Common myeloid progenitor, CD34-positive (primary cell): ENCODE data around the gene MT1B.

Experiments used
- CTCF ChIA-PET: fragments of 350-600 bp; sonication (Branson Sonifier 250); formaldehyde crosslinking; loops from one replicate; lab custom pipeline; 2021; ENCODE audit warnings: antibody characterized with exemption; lab: Charles Lee
- POLR2A ChIA-PET: fragments of 350-600 bp; sonication (Branson Sonifier 250); formaldehyde crosslinking; loops from one replicate; lab custom pipeline; 2021; ENCODE audit warnings: antibody characterized with exemption; lab: Charles Lee
- DNase-seq, 3 donors: peaks; one replicate each; pipeline versions ENCODE4 v3.0.0 to v3.0.0-alpha.2; 2013
- H3K27ac ChIP-seq, 2 experiments: 1 replicate in 1 of 2; 2 replicates in 1 of 2; pipeline ENCODE4 v1.7.0; 2013; ENCODE audit warnings: inconsistent platforms in 2 of 2, low read length in 2 of 2, mild to moderate bottlenecking in 2 of 2, low read depth in 1 of 2, moderate library complexity in 1 of 2; ENCODE audit not compliant: severe bottlenecking in 2 of 2, insufficient read depth in 1 of 2, poor library complexity in 1 of 2
- H3K27me3 ChIP-seq, 5 experiments: replicated peaks in 2 of 5; 1 replicate in 3 of 5; 2 replicates in 2 of 5; pipeline versions ENCODE4 v1.6.1 to v1.7.0; 2013; ENCODE audit warnings: low read length in 4 of 5, mild to moderate bottlenecking in 2 of 5, moderate library complexity in 2 of 5, inconsistent platforms in 1 of 5; ENCODE audit not compliant: insufficient read depth in 5 of 5, control insufficient read depth in 4 of 5
- H3K36me3 ChIP-seq, 4 experiments: 1 replicate in 2 of 4; 2 replicates in 2 of 4; pipeline versions ENCODE4 v1.6.1 to v1.7.0; 2013; ENCODE audit warnings: low read length in 3 of 4, control low read depth in 1 of 4, mild to moderate bottlenecking in 1 of 4; ENCODE audit not compliant: control insufficient read depth in 4 of 4, insufficient read depth in 4 of 4
- H3K4me1 ChIP-seq, 4 experiments: 1 replicate in 3 of 4; 2 replicates in 1 of 4; pipeline versions ENCODE4 v1.6.1 to v1.7.1; 2013; ENCODE audit warnings: low read length in 3 of 4, mild to moderate bottlenecking in 3 of 4, control low read depth in 1 of 4, inconsistent platforms in 1 of 4, moderate library complexity in 1 of 4; ENCODE audit not compliant: control insufficient read depth in 4 of 4, insufficient read depth in 4 of 4; ENCODE audit errors: control extremely low read depth in 1 of 4
- H3K4me3 ChIP-seq, 7 experiments: 1 replicate in 4 of 7; 2 replicates in 3 of 7; pipeline versions ENCODE4 v1.5.1 to v1.7.0; 2013; ENCODE audit warnings: mild to moderate bottlenecking in 7 of 7, low read length in 6 of 7, moderate library complexity in 6 of 7, inconsistent platforms in 2 of 7, low read depth in 2 of 7, control low read depth in 1 of 7; ENCODE audit not compliant: insufficient read depth in 4 of 7, control insufficient read depth in 1 of 7; ENCODE audit errors: extremely low read depth in 1 of 7
- H3K9me3 ChIP-seq, 5 experiments: 1 replicate in 4 of 5; 2 replicates in 1 of 5; pipeline versions ENCODE4 v1.6.1 to v1.7.1; 2013; ENCODE audit warnings: low read length in 4 of 5, mild to moderate bottlenecking in 2 of 5, inconsistent platforms in 1 of 5, low read depth in 1 of 5, moderate library complexity in 1 of 5; ENCODE audit not compliant: control insufficient read depth in 4 of 5, insufficient read depth in 2 of 5; ENCODE audit errors: control extremely low read depth in 1 of 5
- WGBS: methylation state at CpG from one replicate; pipeline ENCODE4 v1.1.5; 2013; ENCODE audit not compliant: insufficient coverage; 5-methylcytosine and 5-hydroxymethylcytosine counted together

Gene MT1B

GRCh38 chr16:56610609-56611111, 41.0 kb upstream of the MT1B start:
- 100% methylated on average over 2 of the region's 2 CpGs for WGBS

GRCh38 chr16:56611281-56611833, 40.3 kb upstream of the MT1B start:
- H3K27ac ChIP-seq, result no peak overlapping the region
- DNase-seq, result no peak
- no peak overlapping the region for H3K4me3 ChIP-seq
- H3K36me3 ChIP-seq, result no peaks in the 10 kb centered on the region
- peaks cover under 1 to 7% (median 2%) of the 10 kb centered on the region in 5 experiments for H3K27me3 ChIP-seq
- WGBS, result 100% methylated on average over 2 of the region's 2 CpGs
- H3K4me1 ChIP-seq, result peaks cover 7 to 36% (median 33%) of the 10 kb centered on the region in 4 experiments
- ChIA-PET POLR2A (no interaction called here), CTCF (interaction anchor here (1.0 to 3.4 kb wide), 5 partner anchors 9 to 19 kb away, joined by 3 to 18 read pairs (median 4); no protein-coding TSS in a partner anchor)
- H3K9me3 ChIP-seq, result no peaks in the 10 kb centered on the region

More at GRCh38 chr16:56610609-56611111, 41.0 kb upstream of the MT1B start:
- H3K27me3 ChIP-seq, result peaks cover 0 to 4% (median 0%) of the 10 kb centered on the region in 5 experiments
- POLR2A ChIA-PET, result no interaction called here
- CTCF ChIA-PET, result interaction anchor here (1.0 to 3.4 kb wide), 4 partner anchors 10 to 13 kb away, joined by 3 to 18 read pairs (median 4); no protein-coding TSS in a partner anchor
- peaks cover 7 to 36% (median 33%) of the 10 kb centered on the region in 4 experiments for H3K4me1 ChIP-seq
- no peak overlapping the region for H3K27ac ChIP-seq
- H3K36me3 ChIP-seq, result no peaks in the 10 kb centered on the region
- no peaks in the 10 kb centered on the region for H3K9me3 ChIP-seq
- no peak for DNase-seq
- H3K4me3 ChIP-seq, result peak overlapping the region in 1 of 7 experiments; percentile 84

- Histone ChIP-seq H3K27me3 (peaks cover 2 to 26% (median 24%) of the 10 kb centered on the region in 5 experiments), H3K27ac (no peak overlapping the region), H3K4me3 (no peak overlapping the region), H3K4me1 (peaks cover 5 to 29% (median 25%) of the 10 kb centered on the region in 4 experiments), H3K9me3 (no peaks in the 10 kb centered on the region), H3K36me3 (no peaks in the 10 kb centered on the region)
- CTCF ChIA-PET, result interaction anchor here (1.0 to 1.4 kb wide), 4 partner anchors 9 to 37 kb away, joined by 3 to 6 read pairs (median 4); no protein-coding TSS in a partner anchor
- POLR2A ChIA-PET, result no interaction called here
- no peak for DNase-seq
Observed at GRCh38 chr16:56613706-56614105, 38.0 kb upstream of the MT1B start.

GRCh38 chr16:56614549-56614991, 37.1 kb upstream of the MT1B start:
- no peak for DNase-seq
- Histone ChIP-seq H3K27ac (no peak overlapping the region), H3K27me3 (peaks cover 2 to 33% (median 26%) of the 10 kb centered on the region in 5 experiments), H3K9me3 (no peaks in the 10 kb centered on the region), H3K4me1 (peaks cover 2 to 20% (median 18%) of the 10 kb centered on the region in 4 experiments), H3K4me3 (no peak overlapping the region), H3K36me3 (no peaks in the 10 kb centered on the region)
- ChIA-PET CTCF (no interaction called here), POLR2A (no interaction called here)

GRCh38 chr16:56615353-56615752, 36.3 kb upstream of the MT1B start:
- H3K4me1 ChIP-seq, result peaks cover 0 to 14% (median 12%) of the 10 kb centered on the region in 4 experiments
- no peak overlapping the region for H3K27ac ChIP-seq
- no peaks in the 10 kb centered on the region for H3K36me3 ChIP-seq
- no peaks in the 10 kb centered on the region for H3K9me3 ChIP-seq
- no peak for DNase-seq
- POLR2A ChIA-PET, result interaction anchor here (0.6 kb wide), 1 partner anchor 10 kb away, joined by 4 read pairs; the partner anchor contains the start of gene MT1E
- H3K27me3 ChIP-seq, result peaks cover 2 to 37% (median 28%) of the 10 kb centered on the region in 5 experiments
- H3K4me3 ChIP-seq, result no peak overlapping the region
- CTCF ChIA-PET, result no interaction called here
- no CpG with 5 or more reads among the region's 3 CpGs for WGBS

GRCh38 chr16:56616608-56617211, 35.0 kb upstream of the MT1B start:
- Histone ChIP-seq H3K27ac (no peak overlapping the region), H3K27me3 (peaks cover 2 to 37% (median 28%) of the 10 kb centered on the region in 5 experiments), H3K9me3 (no peaks in the 10 kb centered on the region), H3K4me3 (peak overlapping the region in 6 of 7 experiments; percentile 29 to 64 (median 46)), H3K4me1 (peaks cover 0 to 12% (median 9%) of the 10 kb centered on the region in 4 experiments), H3K36me3 (no peaks in the 10 kb centered on the region)
- ChIA-PET POLR2A (no interaction called here), CTCF (no interaction called here)
- WGBS, result 52% methylated on average over 18 of the region's 23 CpGs
- no peak for DNase-seq
